Measurements from ENCODE around the gene SRBD1.

Gene SRBD1

GRCh38 chr2:45446016-45446415, 165.1 kb downstream of the SRBD1 start:
- H3K27me3 ChIP-seq (ENCODE audit: low read depth, low read length) = no peaks in the 10 kb centered on the region
- no peak overlapping the region for H3K27ac ChIP-seq (ENCODE audit: low read length)
- H3K4me3 ChIP-seq (ENCODE audit: low read length) = no peak overlapping the region
- peaks cover 8% of the 10 kb centered on the region for H3K4me1 ChIP-seq (ENCODE audit: low read length)
- no peak for TF ChIP-seq CTCF (IDR thresholded peaks at IDR 0.05; ENCODE audit: low read depth, low read length)
- TF ChIP-seq EZH2phosphoT487 (IDR thresholded peaks at IDR 0.05; ENCODE audit: low read depth) = no peak
- no peaks in the 10 kb centered on the region for H4K20me1 ChIP-seq (ENCODE audit: insufficient read depth, low read length)
- no peaks in the 10 kb centered on the region for H3K79me2 ChIP-seq (ENCODE audit: low read length)
- no peak overlapping the region for H2AFZ ChIP-seq (ENCODE audit: low read depth, low read length)
- H3K36me3 ChIP-seq (replicated peaks; ENCODE audit: low read depth, low read length) = no peaks in the 10 kb centered on the region
- H3K9ac ChIP-seq (ENCODE audit: low read length) = no peak overlapping the region
- H3K4me2 ChIP-seq (ENCODE audit: low read length) = no peak overlapping the region
- H3K9me3 ChIP-seq (ENCODE audit: insufficient read depth, low read length) = no peaks in the 10 kb centered on the region

- Histone ChIP-seq H3K9me3 (ENCODE audit: insufficient read depth, low read length) (no peaks in the 10 kb centered on the region), H3K4me2 (ENCODE audit: low read length) (no peak overlapping the region), H3K27ac (ENCODE audit: low read length) (no peak overlapping the region), H3K9ac (ENCODE audit: low read length) (no peak overlapping the region), H3K4me3 (ENCODE audit: low read length) (no peak overlapping the region), H4K20me1 (ENCODE audit: insufficient read depth, low read length) (no peaks in the 10 kb centered on the region), H2AFZ (ENCODE audit: low read depth, low read length) (no peak overlapping the region), H3K36me3 (replicated peaks; ENCODE audit: low read depth, low read length) (no peaks in the 10 kb centered on the region), H3K4me1 (ENCODE audit: low read length) (peaks cover 8% of the 10 kb centered on the region), H3K79me2 (ENCODE audit: low read length) (no peaks in the 10 kb centered on the region), H3K27me3 (ENCODE audit: low read depth, low read length) (no peaks in the 10 kb centered on the region)
- TF ChIP-seq CTCF (IDR thresholded peaks at IDR 0.05; ENCODE audit: low read depth, low read length) = no peak
- no peak for TF ChIP-seq EZH2phosphoT487 (IDR thresholded peaks at IDR 0.05; ENCODE audit: low read depth)
Observed at GRCh38 chr2:45445037-45445436, 166.0 kb downstream of the SRBD1 start.

GRCh38 chr2:45443012-45443411, 168.1 kb downstream of the SRBD1 start:
- Histone ChIP-seq H3K4me3 (ENCODE audit: low read length) (no peak overlapping the region), H3K4me1 (ENCODE audit: low read length) (peaks cover 8% of the 10 kb centered on the region), H4K20me1 (ENCODE audit: insufficient read depth, low read length) (no peaks in the 10 kb centered on the region), H3K4me2 (ENCODE audit: low read length) (peak overlapping the region; percentile 17; the same call in 1 of the 2 replicates), H3K9ac (ENCODE audit: low read length) (no peak overlapping the region), H3K27me3 (ENCODE audit: low read depth, low read length) (no peaks in the 10 kb centered on the region), H3K79me2 (ENCODE audit: low read length) (no peaks in the 10 kb centered on the region), H2AFZ (ENCODE audit: low read depth, low read length) (peak overlapping the region; percentile 14; the same call in 1 of the 2 replicates), H3K9me3 (ENCODE audit: insufficient read depth, low read length) (no peaks in the 10 kb centered on the region), H3K36me3 (replicated peaks; ENCODE audit: low read depth, low read length) (no peaks in the 10 kb centered on the region), H3K27ac (ENCODE audit: low read length) (no peak overlapping the region)
- TF ChIP-seq EZH2phosphoT487 (IDR thresholded peaks at IDR 0.05; ENCODE audit: low read depth) = no peak
- TF ChIP-seq CTCF (IDR thresholded peaks at IDR 0.05; ENCODE audit: low read depth, low read length) = no peak

- no peak for TF ChIP-seq CTCF (IDR thresholded peaks at IDR 0.05; ENCODE audit: low read depth, low read length)
- TF ChIP-seq EZH2phosphoT487 (IDR thresholded peaks at IDR 0.05; ENCODE audit: low read depth) = no peak
- Histone ChIP-seq H3K4me1 (ENCODE audit: low read length) (peaks cover 8% of the 10 kb centered on the region), H3K27me3 (ENCODE audit: low read depth, low read length) (no peaks in the 10 kb centered on the region), H2AFZ (ENCODE audit: low read depth, low read length) (no peak overlapping the region), H4K20me1 (ENCODE audit: insufficient read depth, low read length) (no peaks in the 10 kb centered on the region), H3K4me2 (ENCODE audit: low read length) (no peak overlapping the region), H3K9me3 (ENCODE audit: insufficient read depth, low read length) (no peaks in the 10 kb centered on the region), H3K36me3 (replicated peaks; ENCODE audit: low read depth, low read length) (no peaks in the 10 kb centered on the region), H3K9ac (ENCODE audit: low read length) (no peak overlapping the region), H3K4me3 (ENCODE audit: low read length) (no peak overlapping the region), H3K79me2 (ENCODE audit: low read length) (no peaks in the 10 kb centered on the region), H3K27ac (ENCODE audit: low read length) (no peak overlapping the region)
Observed at GRCh38 chr2:45442026-45442425, 169.0 kb downstream of the SRBD1 start.

All from OCI-LY3 (cell line).